AG04449 (cell line): ENCODE data around the gene IFT172.

ENCODE experiments used
- CTCF ChIA-PET: fragments of 350-600 bp; formaldehyde crosslinking; extraction: SDS; loops from one replicate; lab custom pipeline; 2021; ENCODE audit warnings: antibody characterized with exemption; lab: Yijun Ruan, JAX
- POLR2A ChIA-PET: fragments of 400-600, 350-600 bp; formaldehyde crosslinking; extraction: SDS; loops from one replicate; lab custom pipeline; 2020; ENCODE audit warnings: antibody characterized with exemption, inconsistent platforms; lab: Yijun Ruan, JAX
- DNase-seq: peaks from one replicate; pipeline ENCODE4 v3.0.0-alpha.2; 2010; ENCODE audit warnings: low read depth, low spot score
- H3K4me3 ChIP-seq: 2 replicates; pipeline ENCODE4 v1.5.1; 2011; ENCODE audit warnings: low read depth, mild to moderate bottlenecking, control low read depth, low read length
- TF ChIP-seq, protein P1 (sequence below): IDR thresholded peaks from one replicate; pipeline ENCODE4 v1.5.1; 2011; ENCODE audit warnings: mild to moderate bottlenecking, moderate library complexity, low read length, control low read depth, inconsistent platforms; ENCODE audit not compliant: insufficient read depth; ENCODE audit errors: missing control alignments

The IFT172 gene

DNA sequence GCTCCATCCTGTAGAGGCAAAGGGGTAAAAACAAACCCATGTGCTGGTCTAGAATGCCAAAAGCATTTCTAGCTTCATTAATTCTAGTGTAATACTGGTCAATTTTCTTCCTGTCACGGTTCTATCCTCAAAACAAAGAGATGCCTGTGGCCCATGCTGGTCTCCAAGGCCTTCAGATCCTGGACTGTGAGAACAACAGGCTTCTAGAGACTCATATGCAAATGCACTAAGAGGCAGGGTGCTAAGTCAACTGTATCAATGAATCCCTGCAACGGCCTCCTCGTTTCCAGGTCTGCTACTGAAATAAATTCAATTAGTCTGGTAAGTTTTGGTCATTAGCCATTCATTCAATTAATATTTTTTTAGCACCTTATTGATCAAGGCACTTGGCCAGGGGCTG is 4.0 kb downstream of the IFT172 start:
- no peak overlapping the region for H3K4me3 ChIP-seq
- ChIA-PET CTCF (interaction anchor here (1.7 kb wide), 1 partner anchor 198 kb away, joined by 5 read pairs; no protein-coding TSS in a partner anchor), POLR2A (no interaction called here)
- TF ChIP-seq, protein P1, sequence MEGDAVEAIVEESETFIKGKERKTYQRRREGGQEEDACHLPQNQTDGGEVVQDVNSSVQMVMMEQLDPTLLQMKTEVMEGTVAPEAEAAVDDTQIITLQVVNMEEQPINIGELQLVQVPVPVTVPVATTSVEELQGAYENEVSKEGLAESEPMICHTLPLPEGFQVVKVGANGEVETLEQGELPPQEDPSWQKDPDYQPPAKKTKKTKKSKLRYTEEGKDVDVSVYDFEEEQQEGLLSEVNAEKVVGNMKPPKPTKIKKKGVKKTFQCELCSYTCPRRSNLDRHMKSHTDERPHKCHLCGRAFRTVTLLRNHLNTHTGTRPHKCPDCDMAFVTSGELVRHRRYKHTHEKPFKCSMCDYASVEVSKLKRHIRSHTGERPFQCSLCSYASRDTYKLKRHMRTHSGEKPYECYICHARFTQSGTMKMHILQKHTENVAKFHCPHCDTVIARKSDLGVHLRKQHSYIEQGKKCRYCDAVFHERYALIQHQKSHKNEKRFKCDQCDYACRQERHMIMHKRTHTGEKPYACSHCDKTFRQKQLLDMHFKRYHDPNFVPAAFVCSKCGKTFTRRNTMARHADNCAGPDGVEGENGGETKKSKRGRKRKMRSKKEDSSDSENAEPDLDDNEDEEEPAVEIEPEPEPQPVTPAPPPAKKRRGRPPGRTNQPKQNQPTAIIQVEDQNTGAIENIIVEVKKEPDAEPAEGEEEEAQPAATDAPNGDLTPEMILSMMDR, result no peak
- no peak for DNase-seq

DNA sequence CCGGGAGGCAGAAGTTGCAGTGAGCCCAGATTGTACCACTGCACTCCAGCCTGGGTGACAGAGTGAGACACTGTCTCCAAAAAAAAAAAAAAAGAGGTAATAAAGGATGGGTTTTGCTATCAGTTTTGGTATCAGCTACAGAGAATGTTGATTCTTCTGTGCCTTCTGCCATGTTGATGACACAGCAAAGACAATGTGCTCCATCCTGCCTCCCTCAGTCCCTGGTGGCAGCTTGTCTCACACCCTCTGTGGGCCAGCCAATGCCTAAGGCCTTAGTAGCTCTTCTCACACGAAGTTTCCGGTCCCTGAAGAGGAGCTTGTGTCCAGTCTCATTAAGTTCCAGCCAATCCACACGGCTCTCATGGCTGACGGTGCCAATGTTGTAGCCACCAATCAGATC is 17.6 kb downstream of the IFT172 start:
- H3K4me3 ChIP-seq, result no peak overlapping the region
- CTCF ChIA-PET, result interaction anchor here (0.8 kb wide), 1 partner anchor 211 kb away, joined by 3 read pairs; no protein-coding TSS in a partner anchor
- DNase-seq, result no peak
- TF ChIP-seq, protein P1, result no peak
- POLR2A ChIA-PET, result no interaction called here

GRCh38 chr2:27464443-27464842 is 25.1 kb downstream of the IFT172 start:
- TF ChIP-seq, protein P1, result no peak
- ChIA-PET POLR2A (no interaction called here), CTCF (no interaction called here)
- H3K4me3 ChIP-seq, result no peak overlapping the region
- no peak for DNase-seq

DNA sequence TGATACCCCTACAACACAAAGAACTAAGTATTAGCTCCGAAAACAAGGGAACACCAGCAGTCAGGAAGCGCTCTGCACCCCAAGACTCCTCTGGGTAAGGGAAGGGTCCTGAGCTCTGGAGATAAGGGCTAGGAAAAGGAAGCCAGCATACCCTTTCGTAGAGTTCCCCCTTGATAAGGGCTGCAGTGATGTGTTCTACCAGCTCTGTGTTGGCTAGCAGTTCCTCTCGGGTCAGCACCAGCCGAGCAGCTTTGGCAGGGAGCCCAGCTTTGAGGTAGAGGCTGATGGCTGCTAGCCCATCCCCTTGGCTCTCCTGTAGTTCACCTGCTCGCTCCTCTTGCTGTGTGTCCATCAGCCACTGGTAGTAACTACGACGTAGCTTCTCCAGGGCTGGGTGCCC is 28.4 kb downstream of the IFT172 start:
- no peak overlapping the region for H3K4me3 ChIP-seq
- no peak for DNase-seq
- POLR2A ChIA-PET, result no interaction called here
- CTCF ChIA-PET, result interaction anchor here (1.5 kb wide), 1 partner anchor 9 kb away, joined by 4 read pairs; no protein-coding TSS in a partner anchor
- TF ChIP-seq, protein P1, result no peak

GRCh38 chr2:27453968-27454367 is 35.6 kb downstream of the IFT172 start:
- CTCF ChIA-PET, result interaction anchor here (0.9 to 1.5 kb wide), 2 partner anchors 8 to 33 kb away, joined by 3 read pairs; no protein-coding TSS in a partner anchor
- H3K4me3 ChIP-seq, result no peak overlapping the region
- TF ChIP-seq, protein P1, result no peak
- POLR2A ChIA-PET, result no interaction called here
- DNase-seq, result no peak

DNA sequence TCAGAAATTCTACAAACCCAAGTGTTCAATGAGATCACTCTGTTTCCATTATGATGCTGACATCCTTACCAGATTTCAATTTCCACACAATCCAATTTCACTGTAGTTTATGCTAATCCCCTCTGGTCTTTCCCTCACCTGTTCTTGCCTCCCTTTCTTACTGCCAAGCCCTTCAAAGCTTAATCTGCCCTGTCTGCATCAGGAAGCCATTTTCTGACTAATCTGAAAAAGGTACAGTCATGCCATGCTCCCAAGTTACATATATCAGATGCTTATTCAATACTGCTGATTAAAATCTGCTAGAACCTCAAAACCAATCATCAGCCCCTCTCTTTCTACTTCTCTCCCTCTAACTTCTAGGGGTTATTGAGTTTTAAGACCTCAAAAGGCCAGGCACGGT is 38.4 kb downstream of the IFT172 start:
- POLR2A ChIA-PET, result no interaction called here
- no peak for DNase-seq
- no peak overlapping the region for H3K4me3 ChIP-seq
- TF ChIP-seq, protein P1, result no peak
- CTCF ChIA-PET, result no interaction called here
